Erythroblast (primary cell): ENCODE data around the gene KMT5B.

Experiments used
- GATA1 ChIP-seq: IDR thresholded peaks from 2 replicates; pipeline ENCODE4 v1.6.1; 2011; ENCODE audit warnings: low read depth, mild to moderate bottlenecking, control low read depth, low read length, moderate library complexity
- POLR2A ChIP-seq: IDR thresholded peaks from 2 replicates; pipeline ENCODE4 v1.6.1; 2011; ENCODE audit warnings: mild to moderate bottlenecking, low read length

DNA sequence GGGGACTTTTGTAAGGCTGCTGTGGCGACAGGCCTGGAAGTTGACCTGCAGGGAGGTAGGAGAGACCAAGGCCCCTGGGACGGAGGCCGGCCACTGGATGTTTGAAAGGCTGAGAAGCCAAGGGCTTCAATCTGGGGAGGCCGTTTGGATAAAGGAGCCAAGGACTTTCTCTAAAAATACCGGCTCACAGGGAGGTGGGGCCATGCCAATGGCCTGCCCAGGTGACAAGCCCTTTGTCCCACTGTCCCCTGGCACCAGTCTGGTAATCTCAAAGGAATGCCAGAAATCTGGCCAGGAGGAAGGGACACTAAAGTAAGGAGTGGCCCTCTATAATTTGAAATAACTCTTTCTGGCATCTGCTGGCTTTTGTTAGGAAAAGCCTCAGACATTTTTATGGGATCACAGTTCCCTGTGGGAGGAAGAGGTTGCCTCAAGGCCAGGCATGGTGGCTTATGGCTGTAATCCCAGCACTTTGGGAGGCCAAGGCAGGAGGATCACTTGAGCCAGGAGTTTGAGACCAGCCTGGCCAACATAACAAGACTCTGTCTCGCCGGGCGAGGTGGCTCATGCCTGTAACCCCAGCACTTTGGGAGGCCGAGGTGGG is 90.1 kb downstream of the KMT5B start:
- no peak for TF ChIP-seq POLR2A
- no peak for TF ChIP-seq GATA1
